Fibroblast of lung (primary cell): ENCODE data around the gene ARHGEF16. TPM values are rescaled to one million over a fixed set of nuclear protein-coding genes. Genes with fewer than 3 reads are reported as not detected.

Experiments used
- DNase-seq, 2 donors: peaks; one replicate each; pipeline versions ENCODE4 v3.0.0 to v3.0.0-alpha.2; 2010; ENCODE audit warnings: low read depth in 2 of 2
- H2AFZ ChIP-seq: 2 replicates; pipeline ENCODE4 v1.5.1; 2012; ENCODE audit warnings: low read length, control low read depth, inconsistent platforms
- H3K27ac ChIP-seq: 2 replicates; pipeline ENCODE4 v1.5.1; 2011; ENCODE audit warnings: low read length, control low read depth; ENCODE audit not compliant: insufficient read depth
- H3K27me3 ChIP-seq: 2 replicates; pipeline ENCODE4 v1.5.1; 2011; ENCODE audit warnings: mild to moderate bottlenecking, low read length; ENCODE audit not compliant: control insufficient read depth, insufficient read depth
- H3K36me3 ChIP-seq: 2 replicates; pipeline ENCODE4 v1.5.1; 2011; ENCODE audit warnings: low read length; ENCODE audit not compliant: control insufficient read depth, insufficient read depth
- H3K4me1 ChIP-seq: 2 replicates; pipeline ENCODE4 v1.5.1; 2011; ENCODE audit warnings: low read length; ENCODE audit not compliant: control insufficient read depth, insufficient read depth; ENCODE audit errors: extremely low read depth
- H3K4me2 ChIP-seq: 2 replicates; pipeline ENCODE4 v1.5.1; 2011; ENCODE audit warnings: low read length, control low read depth; ENCODE audit not compliant: insufficient read depth; ENCODE audit errors: extremely low read depth
- H3K4me3 ChIP-seq, 4 experiments: fragments of 200-600 bp in 1 of 4; sonication (generic) in 1 of 4; replicated peaks in 1 of 4; 2 replicates each; pipeline ENCODE4 v1.5.1; 2011 to 2016; ENCODE audit warnings: low read length in 4 of 4, low read depth in 3 of 4, mild to moderate bottlenecking in 3 of 4, control low read depth in 2 of 4, inconsistent platforms in 1 of 4, mixed read lengths in 1 of 4; ENCODE audit not compliant: insufficient read depth in 1 of 4; ENCODE audit errors: control extremely low read depth in 1 of 4
- H3K79me2 ChIP-seq: 2 replicates; pipeline ENCODE4 v1.5.1; 2012; ENCODE audit warnings: mild to moderate bottlenecking, low read length, inconsistent platforms; ENCODE audit not compliant: control insufficient read depth, insufficient read depth
- H3K9ac ChIP-seq: 2 replicates; pipeline ENCODE4 v1.5.1; 2011; ENCODE audit warnings: mild to moderate bottlenecking, low read length, control low read depth; ENCODE audit not compliant: insufficient read depth
- H3K9me3 ChIP-seq: 2 replicates; pipeline ENCODE4 v1.5.1; 2012; ENCODE audit warnings: low read depth, low read length; ENCODE audit not compliant: control insufficient read depth, insufficient read depth
- H4K20me1 ChIP-seq: 2 replicates; pipeline ENCODE4 v1.5.1; 2011; ENCODE audit warnings: low read length; ENCODE audit not compliant: control insufficient read depth, insufficient read depth; ENCODE audit errors: extremely low read depth
- EZH2 ChIP-seq: IDR thresholded peaks from 2 replicates; pipeline ENCODE4 v1.5.1; 2012; ENCODE audit warnings: low read length, control low read depth, mild to moderate bottlenecking; ENCODE audit errors: missing control alignments
- polyA plus RNA-seq, 2 donors: library from polyadenylated mRNA; depleted of rRNA in 1 of 2; stranded (reverse) in 1 of 2; unstranded in 1 of 2; fragments of >200 nt; gene quantifications; 2 replicates each; pipeline ENCODE4 v1.2.1, GENCODE V29; 2011 to 2012; ENCODE audit warnings: missing spikeins in 1 of 2
- total RNA-seq: library from RNA; depleted of rRNA; stranded (reverse); fragments of >200 nt; gene quantifications from 2 replicates; pipeline ENCODE4 v1.2.1, GENCODE V29; 2014
- TF ChIP-seq, protein P1 (sequence below), 2 donors: IDR thresholded peaks in 1 of 2; conservative IDR thresholded peaks in 1 of 2; 1 replicate in 1 of 2; 2 replicates in 1 of 2; pipeline ENCODE4 v1.5.1; 2011 to 2012; ENCODE audit warnings: low read length in 2 of 2, control low read depth in 1 of 2, inconsistent platforms in 1 of 2, low read depth in 1 of 2, mild to moderate bottlenecking in 1 of 2

ARHGEF16 gene
- total and polyA plus RNA-seq, 2 donors (not counting 1 experiment from before 2014, with no cell fraction given) = 0.02 to 0.17 TPM

DNA sequence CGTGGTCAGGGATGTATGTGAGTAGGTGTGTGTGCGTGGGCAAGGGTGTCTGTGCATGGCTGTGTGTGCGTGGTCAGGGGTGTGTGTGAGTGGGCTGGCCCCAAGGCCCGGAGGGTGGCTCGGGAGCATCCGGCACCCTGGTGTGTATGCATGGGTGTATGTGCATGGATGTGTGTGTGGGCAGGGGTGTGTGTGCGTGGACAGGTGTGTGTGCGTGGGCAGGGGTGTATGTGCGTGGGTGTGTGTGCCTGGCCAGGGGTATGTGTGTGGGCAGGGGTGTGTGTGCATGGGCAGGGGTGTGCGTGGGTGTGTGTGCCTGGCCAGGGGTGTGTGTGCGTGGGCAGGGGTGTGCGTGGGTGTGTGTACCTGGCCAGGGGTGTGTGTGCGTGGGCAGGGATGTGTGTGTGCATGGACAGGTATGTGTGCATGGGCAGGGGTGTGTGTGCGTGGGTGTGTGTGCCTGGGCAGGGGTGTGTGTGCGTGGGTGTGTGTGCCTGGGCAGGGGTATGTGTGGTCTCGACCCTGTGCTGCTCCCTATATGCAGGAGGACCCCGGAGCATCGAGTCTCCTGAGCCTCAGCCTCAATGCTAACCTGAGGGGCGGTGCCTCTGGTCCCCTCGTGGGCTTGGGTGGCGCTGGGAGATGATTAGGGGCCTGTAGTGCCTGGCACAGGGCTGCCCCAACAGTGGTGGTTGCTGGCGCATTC, 16.3 kb downstream of the ARHGEF16 start:
- DNase-seq = no peak
- Histone ChIP-seq H3K4me3 (no peak overlapping the region), H3K27me3 (no peaks in the 10 kb centered on the region), H3K4me2 (no peak overlapping the region), H2AFZ (no peak overlapping the region), H3K36me3 (no peaks in the 10 kb centered on the region), H3K79me2 (no peaks in the 10 kb centered on the region), H3K9ac (no peak overlapping the region), H3K4me1 (peaks cover 4% of the 10 kb centered on the region), H4K20me1 (no peaks in the 10 kb centered on the region), H3K27ac (no peak overlapping the region), H3K9me3 (no peaks in the 10 kb centered on the region)
- TF ChIP-seq, protein P1, sequence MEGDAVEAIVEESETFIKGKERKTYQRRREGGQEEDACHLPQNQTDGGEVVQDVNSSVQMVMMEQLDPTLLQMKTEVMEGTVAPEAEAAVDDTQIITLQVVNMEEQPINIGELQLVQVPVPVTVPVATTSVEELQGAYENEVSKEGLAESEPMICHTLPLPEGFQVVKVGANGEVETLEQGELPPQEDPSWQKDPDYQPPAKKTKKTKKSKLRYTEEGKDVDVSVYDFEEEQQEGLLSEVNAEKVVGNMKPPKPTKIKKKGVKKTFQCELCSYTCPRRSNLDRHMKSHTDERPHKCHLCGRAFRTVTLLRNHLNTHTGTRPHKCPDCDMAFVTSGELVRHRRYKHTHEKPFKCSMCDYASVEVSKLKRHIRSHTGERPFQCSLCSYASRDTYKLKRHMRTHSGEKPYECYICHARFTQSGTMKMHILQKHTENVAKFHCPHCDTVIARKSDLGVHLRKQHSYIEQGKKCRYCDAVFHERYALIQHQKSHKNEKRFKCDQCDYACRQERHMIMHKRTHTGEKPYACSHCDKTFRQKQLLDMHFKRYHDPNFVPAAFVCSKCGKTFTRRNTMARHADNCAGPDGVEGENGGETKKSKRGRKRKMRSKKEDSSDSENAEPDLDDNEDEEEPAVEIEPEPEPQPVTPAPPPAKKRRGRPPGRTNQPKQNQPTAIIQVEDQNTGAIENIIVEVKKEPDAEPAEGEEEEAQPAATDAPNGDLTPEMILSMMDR (conservative IDR thresholded peaks at IDR 0.05 in 1 of 2, IDR thresholded peaks at IDR 0.05 in 1 of 2; ENCODE audit: low read depth in 1 of 2, low read length in 2 of 2) = no peak
- TF ChIP-seq EZH2 = no peak

DNA sequence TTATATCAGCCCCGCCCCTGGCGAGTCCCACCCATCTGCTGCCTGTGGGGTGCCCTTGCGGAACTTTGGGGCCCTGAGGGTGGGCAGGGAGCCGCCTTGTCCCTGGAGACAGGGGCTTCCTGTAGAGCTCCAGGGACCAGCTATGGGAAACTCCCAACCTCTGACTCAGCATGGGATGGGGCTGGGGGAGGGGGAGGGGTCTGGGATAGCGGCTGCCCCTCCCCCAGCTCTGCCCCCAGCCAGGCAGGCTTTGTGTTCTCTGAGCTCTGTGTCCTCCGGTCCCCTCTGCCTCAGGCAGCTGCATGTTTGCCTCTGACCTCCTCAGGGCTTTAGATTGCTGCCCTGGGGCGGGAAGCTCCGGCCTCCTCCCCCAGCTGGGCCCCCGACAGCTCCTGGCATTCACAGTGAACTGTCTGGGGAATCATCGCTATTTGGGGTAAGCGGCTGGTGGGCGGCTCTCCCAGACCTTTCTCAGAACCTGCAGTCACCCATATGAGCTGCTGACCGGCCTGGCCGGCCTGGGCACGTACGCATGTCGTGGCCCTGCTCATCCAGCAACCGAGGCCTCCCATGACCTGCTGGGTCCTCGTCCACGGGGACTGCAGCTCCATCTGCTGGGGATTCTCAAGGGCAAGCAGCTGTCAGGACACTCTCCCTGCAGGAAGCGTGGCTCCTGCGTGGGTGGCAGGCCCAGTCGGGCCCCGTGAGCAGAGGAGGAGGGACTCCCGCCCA, 17.1 kb downstream of the ARHGEF16 start:
- no peak overlapping the region for H2AFZ ChIP-seq
- no peaks in the 10 kb centered on the region for H3K9me3 ChIP-seq
- TF ChIP-seq, protein P1 (conservative IDR thresholded peaks at IDR 0.05 in 1 of 2, IDR thresholded peaks at IDR 0.05 in 1 of 2; ENCODE audit: low read depth in 1 of 2, low read length in 2 of 2) = peak; percentile 28 to 51
- no peak for TF ChIP-seq EZH2
- no peak overlapping the region for H3K9ac ChIP-seq
- H3K4me2 ChIP-seq = no peak overlapping the region
- no peaks in the 10 kb centered on the region for H3K27me3 ChIP-seq
- H4K20me1 ChIP-seq = no peaks in the 10 kb centered on the region
- H3K4me1 ChIP-seq = peaks cover 4% of the 10 kb centered on the region
- no peaks in the 10 kb centered on the region for H3K79me2 ChIP-seq
- peak; percentile 51 to 57 for DNase-seq
- H3K4me3 ChIP-seq = no peak overlapping the region
- no peaks in the 10 kb centered on the region for H3K36me3 ChIP-seq
- H3K27ac ChIP-seq = no peak overlapping the region

DNA sequence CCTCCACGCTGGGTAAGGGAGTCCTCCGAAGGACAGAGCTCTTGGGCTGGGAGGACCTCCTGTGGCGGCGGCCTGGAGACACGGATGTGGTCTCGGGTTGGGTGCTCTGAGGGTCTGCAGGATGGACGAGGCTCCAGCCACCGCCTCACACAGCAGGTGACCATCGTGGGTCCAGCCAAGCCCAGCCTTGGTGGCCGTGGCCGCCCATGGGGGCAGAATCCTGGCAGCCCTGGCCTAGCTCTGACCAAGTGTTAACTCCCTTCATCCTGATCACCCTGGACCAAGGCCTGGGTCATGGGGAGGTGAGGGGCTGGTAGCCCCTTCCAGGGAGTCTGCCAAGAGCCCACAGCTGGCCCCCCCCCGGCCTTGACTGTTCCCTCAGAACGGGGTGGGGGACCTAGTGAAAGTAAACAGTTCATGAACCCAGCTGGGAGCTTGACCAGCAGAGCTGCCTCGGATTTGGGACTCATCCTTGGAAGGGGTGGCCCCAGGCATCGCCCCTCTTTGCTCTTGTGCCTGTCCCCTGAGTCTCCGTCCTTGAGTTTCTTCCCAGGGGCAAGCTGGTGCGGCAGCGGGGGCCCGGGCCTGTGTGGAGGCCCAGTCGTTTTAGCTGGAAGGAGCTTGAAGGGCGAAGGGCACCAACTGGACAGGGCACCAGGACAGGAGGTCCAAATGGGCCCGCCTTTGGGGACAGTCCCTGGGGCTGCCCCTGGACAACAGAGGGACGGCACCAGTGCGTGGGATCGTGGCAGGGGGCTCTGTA, 17.8 kb downstream of the ARHGEF16 start:
- TF ChIP-seq, protein P1 (conservative IDR thresholded peaks at IDR 0.05 in 1 of 2, IDR thresholded peaks at IDR 0.05 in 1 of 2; ENCODE audit: low read depth in 1 of 2, low read length in 2 of 2) = no peak
- TF ChIP-seq EZH2 = no peak
- Histone ChIP-seq H3K27ac (no peak overlapping the region), H3K27me3 (no peaks in the 10 kb centered on the region), H3K36me3 (no peaks in the 10 kb centered on the region), H3K79me2 (no peaks in the 10 kb centered on the region), H3K9me3 (no peaks in the 10 kb centered on the region), H3K9ac (no peak overlapping the region), H2AFZ (no peak overlapping the region), H3K4me2 (no peak overlapping the region), H4K20me1 (no peaks in the 10 kb centered on the region), H3K4me3 (no peak overlapping the region), H3K4me1 (peaks cover 4% of the 10 kb centered on the region)
- DNase-seq = no peak
